Lung (tissue), 16 donors: ENCODE measurements around the gene KERA. TPM values are rescaled to one million over a fixed set of nuclear protein-coding genes. Genes with fewer than 3 reads are reported as not detected.

Experiments used
- ATAC-seq: fragments of 200-7000 bp; cut with Tn5 transposase; one replicate; pipeline ENCODE4 v1.9.1; 2020; ENCODE audit warnings: moderate number of reproducible peaks; ENCODE audit not compliant: insufficient read depth, low FRiP score
- DNase-seq, 3 donors: peaks; one replicate each; pipeline ENCODE4 v3.0.0-alpha.2; 2013 to 2017
- H3K27ac ChIP-seq, 2 donors: one replicate each; pipeline ENCODE4 v1.5.1; 2013; ENCODE audit warnings: mild to moderate bottlenecking in 2 of 2, moderate library complexity in 2 of 2, control low read depth in 1 of 2, inconsistent platforms in 1 of 2, low read depth in 1 of 2, low read length in 1 of 2
- H3K27me3 ChIP-seq, 3 donors: one replicate each; pipeline ENCODE4 v1.5.1; 2013; ENCODE audit warnings: low read length in 2 of 3; ENCODE audit not compliant: control insufficient read depth in 3 of 3, insufficient read depth in 3 of 3
- H3K36me3 ChIP-seq, 4 donors: one replicate each; pipeline ENCODE4 v1.5.1; 2013; ENCODE audit warnings: low read length in 4 of 4, mild to moderate bottlenecking in 1 of 4, moderate library complexity in 1 of 4; ENCODE audit not compliant: control insufficient read depth in 4 of 4, insufficient read depth in 4 of 4
- H3K4me1 ChIP-seq, 5 donors: one replicate each; pipeline ENCODE4 v1.5.1; 2013; ENCODE audit warnings: low read length in 5 of 5, mild to moderate bottlenecking in 2 of 5, moderate library complexity in 1 of 5; ENCODE audit not compliant: control insufficient read depth in 5 of 5, insufficient read depth in 5 of 5
- H3K4me3 ChIP-seq: one replicate; pipeline ENCODE4 v1.5.1; 2013; ENCODE audit warnings: mild to moderate bottlenecking, control low read depth, moderate library complexity
- H3K9ac ChIP-seq, 2 donors: one replicate each; pipeline ENCODE4 v1.5.1; 2013; ENCODE audit warnings: low read length in 2 of 2, control low read depth in 1 of 2; ENCODE audit not compliant: insufficient read depth in 1 of 2
- H3K9me3 ChIP-seq, 4 donors: one replicate each; pipeline ENCODE4 v1.5.1; 2013; ENCODE audit warnings: low read length in 3 of 4, mild to moderate bottlenecking in 1 of 4, moderate library complexity in 1 of 4; ENCODE audit not compliant: control insufficient read depth in 4 of 4, insufficient read depth in 3 of 4
- CTCF ChIP-seq: IDR thresholded peaks from 2 replicates; pipeline ENCODE4 v1.5.1; 2012; ENCODE audit warnings: mild to moderate bottlenecking; ENCODE audit errors: control extremely low read depth, extremely low read depth
- WGBS, 2 donors: extraction: QIAGEN DNeasy Blood & Tissue Kit; methylation state at CpG; one replicate each; pipeline ENCODE4 v1.1.7; 2013; 5-methylcytosine and 5-hydroxymethylcytosine counted together
- long read RNA-seq, 5 donors: transcript quantifications; one replicate each; lab custom pipeline, GENCODE V29; 2026
- polyA plus RNA-seq, 2 donors: library from polyadenylated mRNA; stranded (reverse); fragments of 200-250 nt; gene quantifications; one replicate each; pipeline ENCODE4 v1.2.1, GENCODE V29; 2013
- total RNA-seq, 2 donors: library from RNA; depleted of rRNA in 1 of 2; stranded (reverse); fragments of >200 nt in 1 of 2; gene quantifications; one replicate each; pipeline ENCODE4 v1.2.1, GENCODE V29; 2014 to 2021
- donor health status: control.
- donor health status: control.
- donor health status: Bipolar disorder and iron deficiency.
- donor health status: healthy.
- donor health status: DM: yes; HTN: yes; CAD: no.

KERA gene
- total RNA-seq (under 1 TPM in 1 of 2 donors, not detected in 1; 0.26 TPM), polyA plus RNA-seq (not detected)
- long read RNA-seq, donor 1 = 0 reads
- long read RNA-seq, donor 2 = 0 reads
- long read RNA-seq, donor 3 = 0 reads
- long read RNA-seq, donor 4 = 0 reads
- long read RNA-seq, donor 5 = 0 reads

- Histone ChIP-seq H3K9ac (peak within 1 kb of the TSS in 1 of 2 donors; percentile 42), H3K36me3 (no peaks in the 10 kb centered on the region), H3K9me3 (no peaks in the 10 kb centered on the region), H3K27ac (no peak within 1 kb of the TSS), H3K4me1 (peaks cover 0 to 12% (median 6%) of the 10 kb centered on the region in 5 donors), H3K27me3 (no peaks in the 10 kb centered on the region), H3K4me3 (no peak within 1 kb of the TSS)
- ATAC-seq (no peak), DNase-seq (peak in 2 of 3 donors; percentile 55 to 68)
- 49 to 55% methylated on average over 9 of the region's 9 CpGs for WGBS, 2 donors
- TF ChIP-seq CTCF = no peak
Observed at GRCh38 chr12:91057368-91058165, at the start of gene KERA. Gene KERA (minus strand): TSS chr12:91058024. CDS start chr12:91056281, 1,743 bp downstream.

GRCh38 chr12:91106283-91106682 is 48.5 kb upstream of the KERA start:
- DNase-seq (no peak), ATAC-seq (no peak)
- no peak overlapping the region for H3K27ac ChIP-seq
- H3K36me3 ChIP-seq = peaks cover 0 to 26% (median 13%) of the 10 kb centered on the region in 4 donors
- H3K9me3 ChIP-seq = no peaks in the 10 kb centered on the region
- TF ChIP-seq CTCF = no peak
- H3K27me3 ChIP-seq = no peaks in the 10 kb centered on the region
- H3K4me1 ChIP-seq = peaks cover 0 to 62% (median 6%) of the 10 kb centered on the region in 5 donors
- no peak overlapping the region for H3K4me3 ChIP-seq
- peak overlapping the region in 1 of 2 donors; percentile 78 for H3K9ac ChIP-seq

GRCh38 chr12:91105807-91106206 is 48.0 kb upstream of the KERA start:
- no peak for ATAC-seq
- peaks cover 0 to 26% (median 13%) of the 10 kb centered on the region in 4 donors for H3K36me3 ChIP-seq
- WGBS, 2 donors = 65 to 77% methylated on average over 5 of the region's 5 CpGs
- no peaks in the 10 kb centered on the region for H3K27me3 ChIP-seq
- no peak for DNase-seq
- H3K4me3 ChIP-seq = no peak overlapping the region
- H3K9ac ChIP-seq = peak overlapping the region in 1 of 2 donors; percentile 78
- peaks cover 0 to 62% (median 6%) of the 10 kb centered on the region in 5 donors for H3K4me1 ChIP-seq
- no peak for TF ChIP-seq CTCF
- no peaks in the 10 kb centered on the region for H3K9me3 ChIP-seq
- H3K27ac ChIP-seq = peak overlapping the region in 1 of 2 donors; percentile 31
